ENCODE results near the gene KSR2.

Gene KSR2

GRCh38 chr12:117994551-117995438 lies 26.0 kb upstream of the KSR2 start:
- Histone ChIP-seq H3K4me2 (ENCODE audit: low read length) (no peak overlapping the region), H3K9ac (ENCODE audit: low read depth, low read length) (no peak overlapping the region), H3K9me3 (replicated peaks; ENCODE audit: low read length) (no peaks in the 10 kb centered on the region)

GRCh38 chr12:117986705-117987469 lies 18.1 kb upstream of the KSR2 start:
- Histone ChIP-seq H3K4me1 (ENCODE audit: control insufficient read depth, insufficient read depth, low read length) (peaks cover 15% of the 10 kb centered on the region), H3K4me3 (ENCODE audit: low read length) (no peak overlapping the region), H3K27me3 (ENCODE audit: control insufficient read depth, insufficient read depth, low read length) (no peaks in the 10 kb centered on the region), H3K9ac (ENCODE audit: low read depth, low read length) (peak overlapping the region; percentile 23), H3K9me3 (replicated peaks; ENCODE audit: low read length) (no peaks in the 10 kb centered on the region), H3K4me2 (ENCODE audit: low read length) (peak overlapping the region; percentile 13), H3K36me3 (ENCODE audit: insufficient read depth, low read length) (no peaks in the 10 kb centered on the region)

More at GRCh38 chr12:117994551-117995438, 26.0 kb upstream of the KSR2 start:
- no peaks in the 10 kb centered on the region for H3K27me3 ChIP-seq (ENCODE audit: control insufficient read depth, insufficient read depth, low read length)
- H3K36me3 ChIP-seq (ENCODE audit: insufficient read depth, low read length), result no peaks in the 10 kb centered on the region
- no peak overlapping the region for H3K4me3 ChIP-seq (ENCODE audit: low read length)
- H3K4me1 ChIP-seq (ENCODE audit: control insufficient read depth, insufficient read depth, low read length), result no peaks in the 10 kb centered on the region

- peaks cover 15% of the 10 kb centered on the region for H3K4me1 ChIP-seq (ENCODE audit: control insufficient read depth, insufficient read depth, low read length)
- no peak overlapping the region for H3K4me3 ChIP-seq (ENCODE audit: low read length)
- H3K4me2 ChIP-seq (ENCODE audit: low read length), result no peak overlapping the region
- no peak overlapping the region for H3K9ac ChIP-seq (ENCODE audit: low read depth, low read length)
- no peaks in the 10 kb centered on the region for H3K36me3 ChIP-seq (ENCODE audit: insufficient read depth, low read length)
- H3K9me3 ChIP-seq (replicated peaks; ENCODE audit: low read length), result no peaks in the 10 kb centered on the region
- no peaks in the 10 kb centered on the region for H3K27me3 ChIP-seq (ENCODE audit: control insufficient read depth, insufficient read depth, low read length)
These were observed 16.4 kb upstream of the KSR2 start for GRCh38 chr12:117985182-117985581.

- H3K4me3 ChIP-seq (ENCODE audit: low read length), result no peak overlapping the region
- no peak overlapping the region for H3K9ac ChIP-seq (ENCODE audit: low read depth, low read length)
- H3K4me2 ChIP-seq (ENCODE audit: low read length), result no peak overlapping the region
- H3K27me3 ChIP-seq (ENCODE audit: control insufficient read depth, insufficient read depth, low read length), result no peaks in the 10 kb centered on the region
- peaks cover 5% of the 10 kb centered on the region for H3K4me1 ChIP-seq (ENCODE audit: control insufficient read depth, insufficient read depth, low read length)
- H3K9me3 ChIP-seq (replicated peaks; ENCODE audit: low read length), result no peaks in the 10 kb centered on the region
- H3K36me3 ChIP-seq (ENCODE audit: insufficient read depth, low read length), result no peaks in the 10 kb centered on the region
These were observed 12.5 kb upstream of the KSR2 start for GRCh38 chr12:117981267-117981666.

DNA sequence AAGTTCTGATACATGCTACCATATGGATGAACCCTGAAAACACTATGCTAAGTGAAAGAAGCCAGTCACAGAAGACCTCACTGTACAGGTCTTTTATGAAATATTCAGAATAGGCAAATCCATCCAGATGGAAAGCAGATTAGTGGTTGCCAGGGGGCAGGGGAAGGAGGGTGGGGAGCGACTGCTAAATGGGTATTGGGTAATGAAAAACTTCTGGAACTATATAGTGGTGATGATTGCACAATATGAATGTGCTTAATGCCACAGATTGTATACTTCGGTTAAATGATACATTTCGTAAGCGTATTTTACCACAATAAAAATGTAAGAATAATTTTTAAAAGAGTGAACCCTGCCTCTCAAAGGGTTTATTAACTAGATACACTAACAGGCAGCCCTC lies 11.8 kb upstream of the KSR2 start:
- no peak overlapping the region for H3K4me3 ChIP-seq (ENCODE audit: low read length)
- H3K4me2 ChIP-seq (ENCODE audit: low read length), result no peak overlapping the region
- H3K4me1 ChIP-seq (ENCODE audit: control insufficient read depth, insufficient read depth, low read length), result no peaks in the 10 kb centered on the region
- no peaks in the 10 kb centered on the region for H3K27me3 ChIP-seq (ENCODE audit: control insufficient read depth, insufficient read depth, low read length)
- no peaks in the 10 kb centered on the region for H3K36me3 ChIP-seq (ENCODE audit: insufficient read depth, low read length)
- no peaks in the 10 kb centered on the region for H3K9me3 ChIP-seq (replicated peaks; ENCODE audit: low read length)
- no peak overlapping the region for H3K9ac ChIP-seq (ENCODE audit: low read depth, low read length)

GRCh38 chr12:117977373-117977772 lies 8.6 kb upstream of the KSR2 start:
- no peaks in the 10 kb centered on the region for H3K4me1 ChIP-seq (ENCODE audit: control insufficient read depth, insufficient read depth, low read length)
- H3K9ac ChIP-seq (ENCODE audit: low read depth, low read length), result no peak overlapping the region
- H3K9me3 ChIP-seq (replicated peaks; ENCODE audit: low read length), result no peaks in the 10 kb centered on the region
- no peak overlapping the region for H3K4me3 ChIP-seq (ENCODE audit: low read length)
- H3K27me3 ChIP-seq (ENCODE audit: control insufficient read depth, insufficient read depth, low read length), result no peaks in the 10 kb centered on the region
- no peak overlapping the region for H3K4me2 ChIP-seq (ENCODE audit: low read length)
- H3K36me3 ChIP-seq (ENCODE audit: insufficient read depth, low read length), result no peaks in the 10 kb centered on the region

GRCh38 chr12:117975006-117975405 lies 6.2 kb upstream of the KSR2 start:
- no peaks in the 10 kb centered on the region for H3K4me1 ChIP-seq (ENCODE audit: control insufficient read depth, insufficient read depth, low read length)
- H3K27me3 ChIP-seq (ENCODE audit: control insufficient read depth, insufficient read depth, low read length), result peaks cover 5% of the 10 kb centered on the region
- no peaks in the 10 kb centered on the region for H3K9me3 ChIP-seq (replicated peaks; ENCODE audit: low read length)
- no peak overlapping the region for H3K4me3 ChIP-seq (ENCODE audit: low read length)
- no peak overlapping the region for H3K4me2 ChIP-seq (ENCODE audit: low read length)
- no peak overlapping the region for H3K9ac ChIP-seq (ENCODE audit: low read depth, low read length)
- H3K36me3 ChIP-seq (ENCODE audit: insufficient read depth, low read length), result no peaks in the 10 kb centered on the region

GRCh38 chr12:117972301-117972700 lies 3.5 kb upstream of the KSR2 start:
- Histone ChIP-seq H3K36me3 (ENCODE audit: insufficient read depth, low read length) (no peaks in the 10 kb centered on the region), H3K4me3 (ENCODE audit: low read length) (no peak overlapping the region), H3K4me1 (ENCODE audit: control insufficient read depth, insufficient read depth, low read length) (no peaks in the 10 kb centered on the region), H3K9me3 (replicated peaks; ENCODE audit: low read length) (no peaks in the 10 kb centered on the region), H3K27me3 (ENCODE audit: control insufficient read depth, insufficient read depth, low read length) (peaks cover 26% of the 10 kb centered on the region), H3K4me2 (ENCODE audit: low read length) (no peak overlapping the region), H3K9ac (ENCODE audit: low read depth, low read length) (no peak overlapping the region)

DNA sequence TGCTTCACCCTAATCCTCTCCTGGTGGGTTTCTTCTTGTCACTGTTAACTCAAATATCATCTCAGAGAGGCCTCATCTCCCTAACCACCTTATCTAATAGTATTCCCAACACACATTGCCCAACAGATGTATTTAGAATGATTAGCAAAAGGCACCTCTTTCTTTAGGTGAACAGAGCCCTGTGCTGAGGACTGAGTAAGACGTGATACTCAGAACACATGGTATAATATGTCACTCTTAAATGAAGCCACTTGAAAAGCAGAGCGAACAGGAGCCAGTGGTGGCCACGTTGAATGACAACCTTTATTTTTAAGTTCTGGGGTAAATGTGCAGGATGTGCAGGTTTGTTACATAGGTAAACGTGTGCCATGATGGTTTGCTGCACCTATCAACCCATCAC lies 1.5 kb upstream of the KSR2 start:
- Histone ChIP-seq H3K4me1 (ENCODE audit: control insufficient read depth, insufficient read depth, low read length) (no peaks in the 10 kb centered on the region), H3K9me3 (replicated peaks; ENCODE audit: low read length) (no peaks in the 10 kb centered on the region), H3K4me3 (ENCODE audit: low read length) (no peak overlapping the region), H3K36me3 (ENCODE audit: insufficient read depth, low read length) (no peaks in the 10 kb centered on the region), H3K4me2 (ENCODE audit: low read length) (no peak overlapping the region), H3K27me3 (ENCODE audit: control insufficient read depth, insufficient read depth, low read length) (peaks cover 37% of the 10 kb centered on the region), H3K9ac (ENCODE audit: low read depth, low read length) (no peak overlapping the region)

- Histone ChIP-seq H3K4me1 (ENCODE audit: control insufficient read depth, insufficient read depth, low read length) (no peaks in the 10 kb centered on the region), H3K36me3 (ENCODE audit: insufficient read depth, low read length) (no peaks in the 10 kb centered on the region), H3K4me3 (ENCODE audit: low read length) (peak overlapping the region; percentile 59), H3K4me2 (ENCODE audit: low read length) (peak overlapping the region; percentile 79), H3K27me3 (ENCODE audit: control insufficient read depth, insufficient read depth, low read length) (peaks cover 37% of the 10 kb centered on the region), H3K9me3 (replicated peaks; ENCODE audit: low read length) (no peaks in the 10 kb centered on the region), H3K9ac (ENCODE audit: low read depth, low read length) (no peak overlapping the region)
These were observed 520 bp downstream of the KSR2 start for GRCh38 chr12:117968151-117968789.

GRCh38 chr12:117967512-117967911 lies 1.3 kb downstream of the KSR2 start:
- Histone ChIP-seq H3K4me1 (ENCODE audit: control insufficient read depth, insufficient read depth, low read length) (no peaks in the 10 kb centered on the region), H3K4me2 (ENCODE audit: low read length) (no peak overlapping the region), H3K36me3 (ENCODE audit: insufficient read depth, low read length) (no peaks in the 10 kb centered on the region), H3K4me3 (ENCODE audit: low read length) (no peak overlapping the region), H3K9ac (ENCODE audit: low read depth, low read length) (no peak overlapping the region), H3K9me3 (replicated peaks; ENCODE audit: low read length) (no peaks in the 10 kb centered on the region), H3K27me3 (ENCODE audit: control insufficient read depth, insufficient read depth, low read length) (peaks cover 37% of the 10 kb centered on the region)
